ENCODE data around the gene PAFAH1B2. TPM values are rescaled to one million over a fixed set of nuclear protein-coding genes. Genes with fewer than 3 reads are reported as not detected.

PAFAH1B2 gene
- polyA plus RNA-seq, 1 donor from 2014 or later = 85.9 TPM

- Histone ChIP-seq H3K9me3 (ENCODE audit: low read length) (no peaks in the 10 kb centered on the region), H3F3A (ENCODE audit: insufficient read depth, low read length, poor library complexity, severe bottlenecking) (no peaks in the 10 kb centered on the region), H3K36me3 (ENCODE audit: insufficient read depth, low read length) (no peaks in the 10 kb centered on the region), H3K4me2 (ENCODE audit: low read length) (no peak overlapping the region), H2AFZ (ENCODE audit: low read depth, low read length) (no peak overlapping the region), H4K20me1 (ENCODE audit: insufficient read depth) (no peaks in the 10 kb centered on the region), H3K4me3 (ENCODE audit: low read length) (no peak overlapping the region), H3K9ac (ENCODE audit: low read length) (no peak overlapping the region), H3K79me2 (replicated peaks; ENCODE audit: insufficient read depth, low read length) (no peaks in the 10 kb centered on the region), H3K27ac (ENCODE audit: low read length) (no peak overlapping the region), H3K9me2 (ENCODE audit: insufficient read depth, low read length) (no peaks in the 10 kb centered on the region), H3K27me3 (ENCODE audit: insufficient read depth, low read depth, low read length) (no peaks in the 10 kb centered on the region)
- TF ChIP-seq EZH2 (IDR thresholded peaks at IDR 0.05; ENCODE audit: borderline replicate concordance, insufficient read depth, low read length, poor library complexity, severe bottlenecking) (no peak), POLR2AphosphoS5 (IDR thresholded peaks at IDR 0.05) (no peak), EP300 (conservative IDR thresholded peaks at IDR 0.05; ENCODE audit: poor library complexity, severe bottlenecking) (no peak), TAF1 (IDR thresholded peaks at IDR 0.05; ENCODE audit: low read depth) (no peak), MXI1 (conservative IDR thresholded peaks at IDR 0.05; ENCODE audit: poor library complexity, severe bottlenecking) (no peak), RAD21 (conservative IDR thresholded peaks at IDR 0.05) (no peak), CTCF (IDR thresholded peaks at IDR 0.05; ENCODE audit: poor library complexity, severe bottlenecking) (no peak), SMC3 (conservative IDR thresholded peaks at IDR 0.05; ENCODE audit: poor library complexity) (no peak), REST (IDR thresholded peaks at IDR 0.05; ENCODE audit: borderline replicate concordance) (no peak)
Measured at GRCh38 chr11:117183724-117184349, 39.8 kb downstream of the PAFAH1B2 start.

GRCh38 chr11:117185736-117186430 lies 41.8 kb downstream of the PAFAH1B2 start:
- H3K27ac ChIP-seq (ENCODE audit: low read length) = no peak overlapping the region
- H2AFZ ChIP-seq (ENCODE audit: low read depth, low read length) = no peak overlapping the region
- no peaks in the 10 kb centered on the region for H4K20me1 ChIP-seq (ENCODE audit: insufficient read depth)
- H3K36me3 ChIP-seq (ENCODE audit: insufficient read depth, low read length) = no peaks in the 10 kb centered on the region
- no peak overlapping the region for H3K4me2 ChIP-seq (ENCODE audit: low read length)
- no peaks in the 10 kb centered on the region for H3K79me2 ChIP-seq (replicated peaks; ENCODE audit: insufficient read depth, low read length)
- H3K9me2 ChIP-seq (ENCODE audit: insufficient read depth, low read length) = no peaks in the 10 kb centered on the region
- TF ChIP-seq POLR2AphosphoS5 (IDR thresholded peaks at IDR 0.05) (no peak), EP300 (conservative IDR thresholded peaks at IDR 0.05; ENCODE audit: poor library complexity, severe bottlenecking) (no peak), CTCF (IDR thresholded peaks at IDR 0.05; ENCODE audit: poor library complexity, severe bottlenecking) (no peak), TAF1 (IDR thresholded peaks at IDR 0.05; ENCODE audit: low read depth) (no peak), REST (IDR thresholded peaks at IDR 0.05; ENCODE audit: borderline replicate concordance) (no peak), SMC3 (conservative IDR thresholded peaks at IDR 0.05; ENCODE audit: poor library complexity) (no peak), EZH2 (IDR thresholded peaks at IDR 0.05; ENCODE audit: borderline replicate concordance, insufficient read depth, low read length, poor library complexity, severe bottlenecking) (no peak), RAD21 (conservative IDR thresholded peaks at IDR 0.05) (no peak), MXI1 (conservative IDR thresholded peaks at IDR 0.05; ENCODE audit: poor library complexity, severe bottlenecking) (no peak)
- H3F3A ChIP-seq (ENCODE audit: insufficient read depth, low read length, poor library complexity, severe bottlenecking) = no peaks in the 10 kb centered on the region
- H3K9ac ChIP-seq (ENCODE audit: low read length) = no peak overlapping the region
- H3K27me3 ChIP-seq (ENCODE audit: insufficient read depth, low read depth, low read length) = no peaks in the 10 kb centered on the region
- H3K4me3 ChIP-seq (ENCODE audit: low read length) = no peak overlapping the region
- H3K9me3 ChIP-seq (ENCODE audit: low read length) = no peaks in the 10 kb centered on the region
